GM21390 (cell line): ENCODE measurements around the gene WDR33.

ENCODE experiments used
- ATAC-seq: cut with Tn5 transposase; IDR thresholded peaks from one replicate; pipeline ENCODE4 v1.9.1; 2021; ENCODE audit not compliant: unreplicated experiment

The WDR33 gene

GRCh38 chr2:127721978-127722355 lies 89.0 kb downstream of the WDR33 start:
- no peak for ATAC-seq

- ATAC-seq = no peak
These were observed 89.5 kb downstream of the WDR33 start for GRCh38 chr2:127721311-127721977.

GRCh38 chr2:127719301-127720218 lies 91.4 kb downstream of the WDR33 start:
- ATAC-seq = no peak

GRCh38 chr2:127718271-127718670 lies 92.7 kb downstream of the WDR33 start:
- ATAC-seq = no peak

- no peak for ATAC-seq
These were observed 95.1 kb downstream of the WDR33 start for GRCh38 chr2:127715778-127716449.

GRCh38 chr2:127713562-127713961 lies 97.4 kb downstream of the WDR33 start:
- no peak for ATAC-seq

GRCh38 chr2:127712999-127713398 lies 98.0 kb downstream of the WDR33 start:
- no peak for ATAC-seq

GRCh38 chr2:127709336-127709735 lies 101.6 kb downstream of the WDR33 start:
- ATAC-seq = no peak

- no peak for ATAC-seq
These were observed 102.9 kb downstream of the WDR33 start for GRCh38 chr2:127707890-127708648.

- ATAC-seq = no peak
These were observed 104.6 kb downstream of the WDR33 start for GRCh38 chr2:127706215-127706990.

- ATAC-seq = no peak
These were observed 105.4 kb downstream of the WDR33 start for GRCh38 chr2:127705391-127706065.

- no peak for ATAC-seq
These were observed 106.2 kb downstream of the WDR33 start for GRCh38 chr2:127704641-127705390.

GRCh38 chr2:127703282-127703681 lies 107.7 kb downstream of the WDR33 start:
- ATAC-seq = no peak

GRCh38 chr2:127702395-127703009 lies 108.5 kb downstream of the WDR33 start:
- ATAC-seq = no peak

GRCh38 chr2:127701651-127702394 lies 109.1 kb downstream of the WDR33 start:
- ATAC-seq = peak; percentile 47

- ATAC-seq = peak; percentile 71
These were observed 109.7 kb downstream of the WDR33 start, which contains the start of gene SFT2D3 for GRCh38 chr2:127701193-127701650. TSS of gene SFT2D3 (plus strand) at chr2:127701497. CDS start at chr2:127701529, 32 bp downstream.

GRCh38 chr2:127700527-127701192 lies 110.3 kb downstream of the WDR33 start:
- peak; percentile 52 for ATAC-seq
